GM10266 (cell line): ENCODE results near the gene FAXDC2.
"Not testable (repeated sequence)": the region's sequence is repeated elsewhere in the genome, so short reads cannot be mapped to it uniquely, and the experiment has no call there.

ENCODE experiments used
- DNase-seq: peaks from one replicate; pipeline ENCODE4 v3.0.0; 2012; ENCODE audit errors: extremely low spot score
- TF ChIP-seq, protein P1 (sequence below): IDR thresholded peaks from 2 replicates; pipeline ENCODE4 v1.5.1; 2012; ENCODE audit warnings: mild to moderate bottlenecking, low read depth; ENCODE audit not compliant: control insufficient read depth, insufficient read depth; ENCODE audit errors: missing control alignments

The FAXDC2 gene

DNA sequence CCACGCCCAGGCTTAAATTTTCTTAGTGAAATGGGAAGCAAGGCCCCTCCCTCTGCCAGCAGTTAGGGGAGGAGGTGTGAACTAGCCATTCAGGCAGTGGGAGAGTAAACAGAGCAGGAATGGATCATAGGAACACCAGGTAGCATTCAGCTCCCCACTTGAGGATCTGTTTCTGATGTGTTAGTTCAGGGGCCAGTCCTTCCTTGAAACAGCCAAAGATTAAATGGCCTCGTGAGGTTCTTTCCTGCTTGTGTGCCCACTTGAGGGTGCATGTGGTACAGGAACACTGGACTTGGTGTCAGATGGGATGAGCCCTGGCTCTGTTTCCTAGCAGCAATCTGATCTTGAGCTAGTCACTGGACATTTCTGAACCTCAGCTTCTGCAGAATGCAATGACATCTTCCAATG lies 21.2 kb downstream of the FAXDC2 start:
- TF ChIP-seq, protein P1, sequence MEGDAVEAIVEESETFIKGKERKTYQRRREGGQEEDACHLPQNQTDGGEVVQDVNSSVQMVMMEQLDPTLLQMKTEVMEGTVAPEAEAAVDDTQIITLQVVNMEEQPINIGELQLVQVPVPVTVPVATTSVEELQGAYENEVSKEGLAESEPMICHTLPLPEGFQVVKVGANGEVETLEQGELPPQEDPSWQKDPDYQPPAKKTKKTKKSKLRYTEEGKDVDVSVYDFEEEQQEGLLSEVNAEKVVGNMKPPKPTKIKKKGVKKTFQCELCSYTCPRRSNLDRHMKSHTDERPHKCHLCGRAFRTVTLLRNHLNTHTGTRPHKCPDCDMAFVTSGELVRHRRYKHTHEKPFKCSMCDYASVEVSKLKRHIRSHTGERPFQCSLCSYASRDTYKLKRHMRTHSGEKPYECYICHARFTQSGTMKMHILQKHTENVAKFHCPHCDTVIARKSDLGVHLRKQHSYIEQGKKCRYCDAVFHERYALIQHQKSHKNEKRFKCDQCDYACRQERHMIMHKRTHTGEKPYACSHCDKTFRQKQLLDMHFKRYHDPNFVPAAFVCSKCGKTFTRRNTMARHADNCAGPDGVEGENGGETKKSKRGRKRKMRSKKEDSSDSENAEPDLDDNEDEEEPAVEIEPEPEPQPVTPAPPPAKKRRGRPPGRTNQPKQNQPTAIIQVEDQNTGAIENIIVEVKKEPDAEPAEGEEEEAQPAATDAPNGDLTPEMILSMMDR: no peak
- DNase-seq: no peak

DNA sequence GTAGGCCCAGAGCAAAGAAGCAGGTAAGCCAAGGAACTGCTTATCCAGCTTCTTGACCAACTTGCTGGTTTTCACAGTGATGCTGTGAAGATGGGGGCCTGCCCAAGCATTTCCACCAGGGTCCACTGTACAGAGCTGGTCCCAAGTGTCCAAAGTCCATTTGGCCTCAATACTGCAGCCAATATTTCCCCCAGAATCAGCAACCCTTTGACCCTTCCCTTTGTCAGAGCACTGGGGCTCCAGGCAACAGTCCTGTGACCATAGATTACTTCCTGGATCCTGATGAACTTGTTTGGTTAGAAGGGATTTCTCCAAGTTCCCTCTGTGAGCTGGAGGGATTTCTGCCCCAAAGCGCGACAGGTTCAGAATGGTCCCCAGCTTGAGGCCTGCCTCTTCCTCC lies 26.3 kb downstream of the FAXDC2 start:
- TF ChIP-seq, protein P1: no peak
- DNase-seq: no peak

DNA sequence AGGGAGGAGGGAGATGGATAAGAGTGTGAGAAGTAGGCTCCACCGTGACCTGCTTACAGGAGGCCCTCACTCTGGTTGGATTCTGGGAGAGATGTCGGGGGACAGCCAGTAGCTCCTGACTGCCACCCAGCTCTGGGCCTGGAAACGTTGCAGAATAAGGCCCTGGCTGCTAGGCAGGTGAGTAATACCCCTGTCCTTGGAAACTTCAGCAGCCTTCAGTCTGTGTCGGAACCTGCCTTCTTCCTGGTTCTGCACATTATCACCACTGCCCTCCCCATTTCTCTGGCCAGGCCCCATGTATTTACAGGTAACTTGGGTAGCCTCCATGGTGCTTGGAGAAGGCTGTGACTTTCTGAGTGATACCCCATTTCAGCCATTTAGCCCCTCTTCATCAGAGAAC lies 26.8 kb downstream of the FAXDC2 start:
- no peak for DNase-seq
- TF ChIP-seq, protein P1: no peak

DNA sequence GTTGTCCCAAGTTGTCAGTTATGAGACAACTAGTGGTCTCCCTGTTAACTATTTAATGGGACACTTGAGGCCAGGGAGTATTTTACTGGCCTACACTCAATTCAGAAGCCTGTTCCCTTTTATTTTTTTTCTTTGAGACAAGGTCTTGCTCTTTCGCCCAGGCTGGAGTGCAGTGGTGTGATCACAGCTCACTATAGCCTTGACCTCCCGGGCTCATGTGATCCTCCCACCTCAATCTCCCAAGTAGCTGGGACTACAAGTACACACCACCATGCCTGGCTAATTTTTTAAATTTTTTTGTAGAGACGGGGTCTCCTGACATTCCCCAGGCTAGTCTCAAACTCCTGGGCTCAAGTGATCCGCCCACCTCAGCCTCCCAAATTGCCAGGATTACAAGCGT lies 27.5 kb downstream of the FAXDC2 start:
- not testable (repeated sequence) for DNase-seq

DNA sequence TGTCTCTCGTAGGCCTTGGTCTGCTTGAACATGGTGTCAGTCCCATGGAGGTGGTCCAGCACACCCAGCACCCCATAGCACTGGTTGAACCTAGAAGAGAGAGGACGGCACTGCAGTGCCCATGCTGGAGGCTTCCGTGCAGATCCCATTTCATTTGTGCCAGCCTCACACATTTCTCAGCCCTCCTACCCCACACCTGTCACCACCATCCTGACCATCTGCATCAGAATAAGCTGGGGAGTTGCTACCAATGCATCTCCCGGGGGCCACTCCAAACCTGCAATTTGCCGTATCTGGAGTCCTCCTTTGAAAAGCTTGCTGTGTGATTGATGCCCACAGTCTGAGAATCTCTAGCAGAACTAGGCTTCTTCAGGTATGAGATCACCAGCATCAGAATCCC lies 30.0 kb downstream of the FAXDC2 start:
- TF ChIP-seq, protein P1: no peak
- DNase-seq: no peak

DNA sequence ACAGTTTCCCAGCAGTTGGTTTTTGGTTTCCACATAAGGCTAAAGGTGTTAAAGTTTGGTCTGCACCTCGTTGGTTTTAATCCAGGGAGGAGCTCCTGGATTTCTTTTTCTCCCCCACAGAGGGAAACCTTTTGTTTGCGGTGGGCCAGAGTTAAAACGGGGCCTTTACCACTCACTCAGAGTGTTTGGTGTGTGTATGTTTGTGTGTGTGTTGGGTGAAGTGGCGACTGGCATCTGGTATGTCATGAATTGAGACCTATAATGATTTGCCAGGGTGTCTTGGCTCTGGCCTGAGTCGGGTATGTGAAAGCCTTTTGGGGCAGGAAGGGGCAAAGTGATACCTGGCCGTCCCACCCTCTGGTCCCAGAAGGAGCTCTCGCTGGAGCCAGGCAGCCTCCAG lies 30.9 kb downstream of the FAXDC2 start:
- TF ChIP-seq, protein P1: no peak
- no peak for DNase-seq

DNA sequence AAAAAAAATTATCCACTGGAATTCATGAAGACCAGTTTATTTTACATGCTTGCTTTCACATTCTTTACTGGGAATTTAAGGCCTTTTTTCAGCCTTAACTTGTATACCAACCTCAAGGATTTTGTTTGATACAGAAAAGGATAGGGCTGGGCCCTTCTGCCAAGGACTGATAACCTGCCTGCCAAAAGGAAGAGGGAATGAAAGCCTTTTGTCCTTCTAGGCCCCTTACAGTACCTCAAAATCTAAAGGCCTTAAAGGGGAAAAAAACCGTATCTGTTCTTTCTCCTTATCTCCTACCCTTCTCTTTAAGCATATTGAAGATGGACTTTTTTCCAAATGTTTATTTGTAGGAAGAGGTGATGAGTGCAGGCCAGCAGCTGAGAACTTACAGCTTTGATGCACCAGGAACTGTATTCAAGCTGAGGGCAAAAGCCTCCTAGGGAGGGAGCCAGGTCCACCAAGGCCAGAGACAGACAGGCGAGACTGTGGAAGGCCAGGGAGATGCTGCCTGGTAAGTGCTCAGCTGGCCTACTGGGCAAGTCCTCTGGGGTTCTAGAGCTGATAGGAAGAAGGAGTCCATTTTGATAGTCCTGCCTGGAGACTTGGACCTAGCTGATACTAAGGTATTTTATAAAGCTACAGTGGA lies 31.8 kb downstream of the FAXDC2 start:
- TF ChIP-seq, protein P1: no peak

DNA sequence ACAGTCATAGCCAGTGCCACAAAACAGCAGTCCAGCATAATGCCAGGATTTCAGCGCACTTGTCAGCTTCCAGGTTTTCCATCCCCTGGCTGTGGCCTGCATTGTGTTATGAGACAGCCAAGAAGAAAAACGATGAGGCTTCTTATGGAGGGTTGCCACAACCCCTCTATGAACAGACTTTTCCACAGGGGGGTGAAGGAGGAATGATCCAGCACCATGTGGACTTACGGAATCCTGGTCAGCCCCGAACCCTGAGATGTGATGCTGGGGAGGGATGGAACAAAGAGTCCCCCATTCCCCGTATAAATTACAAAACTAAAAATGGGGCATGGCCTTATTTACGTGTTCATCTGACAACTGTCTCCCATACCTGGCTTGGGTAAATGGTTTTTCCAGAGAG lies 32.6 kb downstream of the FAXDC2 start:
- TF ChIP-seq, protein P1: no peak
- no peak for DNase-seq

More for the DNA sequence above, 31.8 kb downstream of the FAXDC2 start:
- DNase-seq: no peak
